GM12891 (cell line): ENCODE measurements around the gene RASGRF2.
"Not testable (repeated sequence)": the region's sequence is repeated elsewhere in the genome, so short reads cannot be mapped to it uniquely, and the experiment has no call there.

ENCODE experiments used
- DNase-seq: peaks from one replicate; pipeline ENCODE4 v3.0.0; 2011; ENCODE audit warnings: low spot score; ENCODE audit not compliant: insufficient read length
- FAIRE-seq: peaks from 2 replicates; lab custom pipeline; 2011; peaks lifted over from hg19 to GRCh38; lab: Jason Lieb, UNC
- PAX5 ChIP-seq: IDR thresholded peaks from 2 replicates; pipeline ENCODE4 v1.6.1; 2011; ENCODE audit warnings: low read length, moderate library complexity, mild to moderate bottlenecking; ENCODE audit not compliant: insufficient read depth, severe bottlenecking
- POLR2A ChIP-seq: IDR thresholded peaks from 2 replicates; pipeline ENCODE4 v1.6.1; 2011; ENCODE audit warnings: low read depth, low read length, control low read depth
- POLR2AphosphoS5 ChIP-seq: IDR thresholded peaks from 2 replicates; pipeline ENCODE4 v1.6.1; 2011; ENCODE audit warnings: low read depth, low read length, control low read depth
- POU2F2 ChIP-seq: IDR thresholded peaks from 2 replicates; pipeline ENCODE4 v1.6.1; 2011; ENCODE audit warnings: low read depth, mild to moderate bottlenecking, control low read depth, low read length, moderate library complexity
- SPI1 ChIP-seq: IDR thresholded peaks from 2 replicates; pipeline ENCODE4 v1.6.1; 2011; ENCODE audit warnings: low read depth, low read length, control low read depth
- TAF1 ChIP-seq: IDR thresholded peaks from 2 replicates; pipeline ENCODE4 v1.6.1; 2011; ENCODE audit warnings: low read depth, low read length, control low read depth

The RASGRF2 gene

GRCh38 chr5:81121273-81121672, 161.1 kb downstream of the RASGRF2 start:
- DNase-seq (no peak), FAIRE-seq (no peak)

GRCh38 chr5:81121836-81122630, 161.9 kb downstream of the RASGRF2 start:
- no peak for FAIRE-seq
- TF ChIP-seq PAX5 (no peak), POLR2AphosphoS5 (no peak), TAF1 (no peak), POU2F2 (no peak), POLR2A (no peak), SPI1 (no peak)

More at GRCh38 chr5:81121273-81121672, 161.1 kb downstream of the RASGRF2 start:
- TF ChIP-seq PAX5: no peak
- no peak for TF ChIP-seq POLR2A
- no peak for TF ChIP-seq POLR2AphosphoS5
- no peak for TF ChIP-seq TAF1
- no peak for TF ChIP-seq SPI1
- TF ChIP-seq POU2F2: no peak

GRCh38 chr5:81124689-81125088, 164.5 kb downstream of the RASGRF2 start:
- FAIRE-seq, DNase-seq: not testable (repeated sequence)

More at GRCh38 chr5:81121836-81122630, 161.9 kb downstream of the RASGRF2 start:
- DNase-seq: no peak

GRCh38 chr5:81125959-81126358, 165.8 kb downstream of the RASGRF2 start:
- TF ChIP-seq TAF1: no peak
- TF ChIP-seq POLR2A: no peak
- no peak for TF ChIP-seq POU2F2
- TF ChIP-seq SPI1: no peak
- TF ChIP-seq PAX5: no peak
- TF ChIP-seq POLR2AphosphoS5: no peak
- FAIRE-seq: no peak

GRCh38 chr5:81128416-81128815, 168.3 kb downstream of the RASGRF2 start:
- TF ChIP-seq SPI1: no peak
- no peak for TF ChIP-seq POU2F2
- TF ChIP-seq TAF1: no peak
- no peak for TF ChIP-seq PAX5
- no peak for TF ChIP-seq POLR2AphosphoS5
- no peak for TF ChIP-seq POLR2A
- FAIRE-seq (no peak), DNase-seq (no peak)

More at GRCh38 chr5:81125959-81126358, 165.8 kb downstream of the RASGRF2 start:
- no peak for DNase-seq

- no peak for FAIRE-seq
- TF ChIP-seq POLR2AphosphoS5 (no peak), POU2F2 (no peak), POLR2A (no peak), PAX5 (no peak), SPI1 (no peak), TAF1 (no peak)
- no peak for DNase-seq
These were observed 172.2 kb downstream of the RASGRF2 start for GRCh38 chr5:81132381-81132780.

GRCh38 chr5:81134066-81134465, 173.9 kb downstream of the RASGRF2 start:
- DNase-seq: no peak
- FAIRE-seq: no peak
- TF ChIP-seq POU2F2: no peak
- TF ChIP-seq PAX5: no peak
- TF ChIP-seq SPI1: no peak
- no peak for TF ChIP-seq TAF1
- TF ChIP-seq POLR2AphosphoS5: no peak
- TF ChIP-seq POLR2A: no peak

GRCh38 chr5:81134566-81134965, 174.4 kb downstream of the RASGRF2 start:
- FAIRE-seq (no peak), DNase-seq (no peak)
- no peak for TF ChIP-seq POLR2AphosphoS5
- no peak for TF ChIP-seq TAF1
- no peak for TF ChIP-seq PAX5

GRCh38 chr5:81136557-81136956, 176.4 kb downstream of the RASGRF2 start:
- TF ChIP-seq TAF1: no peak
- no peak for TF ChIP-seq POU2F2
- no peak for TF ChIP-seq SPI1
- TF ChIP-seq POLR2A: no peak
- no peak for TF ChIP-seq POLR2AphosphoS5
- TF ChIP-seq PAX5: no peak
- FAIRE-seq: no peak
- DNase-seq: no peak

- no peak for FAIRE-seq
- no peak for TF ChIP-seq SPI1
- no peak for TF ChIP-seq POLR2A
- TF ChIP-seq POLR2AphosphoS5: no peak
- TF ChIP-seq POU2F2: no peak
- TF ChIP-seq TAF1: no peak
- TF ChIP-seq PAX5: no peak
- no peak for DNase-seq
These were observed 177.7 kb downstream of the RASGRF2 start for GRCh38 chr5:81137833-81138232.
